ENCODE measurements around the gene ZMYM3.

- TF ChIP-seq EZH2 (IDR thresholded peaks at IDR 0.05; ENCODE audit: borderline replicate concordance, insufficient read depth, low read depth, low read length, poor library complexity, severe bottlenecking): no peak
- TF ChIP-seq, protein P1, sequence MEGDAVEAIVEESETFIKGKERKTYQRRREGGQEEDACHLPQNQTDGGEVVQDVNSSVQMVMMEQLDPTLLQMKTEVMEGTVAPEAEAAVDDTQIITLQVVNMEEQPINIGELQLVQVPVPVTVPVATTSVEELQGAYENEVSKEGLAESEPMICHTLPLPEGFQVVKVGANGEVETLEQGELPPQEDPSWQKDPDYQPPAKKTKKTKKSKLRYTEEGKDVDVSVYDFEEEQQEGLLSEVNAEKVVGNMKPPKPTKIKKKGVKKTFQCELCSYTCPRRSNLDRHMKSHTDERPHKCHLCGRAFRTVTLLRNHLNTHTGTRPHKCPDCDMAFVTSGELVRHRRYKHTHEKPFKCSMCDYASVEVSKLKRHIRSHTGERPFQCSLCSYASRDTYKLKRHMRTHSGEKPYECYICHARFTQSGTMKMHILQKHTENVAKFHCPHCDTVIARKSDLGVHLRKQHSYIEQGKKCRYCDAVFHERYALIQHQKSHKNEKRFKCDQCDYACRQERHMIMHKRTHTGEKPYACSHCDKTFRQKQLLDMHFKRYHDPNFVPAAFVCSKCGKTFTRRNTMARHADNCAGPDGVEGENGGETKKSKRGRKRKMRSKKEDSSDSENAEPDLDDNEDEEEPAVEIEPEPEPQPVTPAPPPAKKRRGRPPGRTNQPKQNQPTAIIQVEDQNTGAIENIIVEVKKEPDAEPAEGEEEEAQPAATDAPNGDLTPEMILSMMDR (IDR thresholded peaks at IDR 0.05): no peak
Observed at GRCh38 chrX:71222929-71223328, 31.0 kb downstream of the ZMYM3 start, which contains the start of gene GJB1.
